Fibroblast of villous mesenchyme (primary cell): ENCODE results near the gene OPRM1. TPM values are rescaled to one million over a fixed set of nuclear protein-coding genes. Genes with fewer than 3 reads are reported as not detected.

ENCODE experiments used
- DNase-seq: peaks from one replicate; pipeline ENCODE4 v3.0.0-alpha.2; 2010; ENCODE audit warnings: low read depth
- H3K4me3 ChIP-seq: 2 replicates; pipeline ENCODE4 v1.5.1; 2011; ENCODE audit warnings: low read depth, mild to moderate bottlenecking, low read length
- CTCF ChIP-seq: IDR thresholded peaks from 2 replicates; pipeline ENCODE4 v1.5.1; 2012; ENCODE audit warnings: low read depth, mild to moderate bottlenecking, low read length; ENCODE audit not compliant: insufficient read depth
- total RNA-seq: library from RNA; depleted of rRNA; stranded (reverse); fragments of >200 nt; gene quantifications from 2 replicates; pipeline ENCODE4 v1.2.3, GENCODE V29; 2012

OPRM1 gene
- total RNA-seq, 1 donor: not detected

- TF ChIP-seq CTCF: no peak
- H3K4me3 ChIP-seq: no peak overlapping the region
- DNase-seq: no peak
Observed at GRCh38 chr6:154159126-154159525, 120.1 kb downstream of the OPRM1 start.

- TF ChIP-seq CTCF: no peak
- H3K4me3 ChIP-seq: no peak overlapping the region
- no peak for DNase-seq
Observed at GRCh38 chr6:154161689-154162088, 122.6 kb downstream of the OPRM1 start.

GRCh38 chr6:154164397-154164796, 125.4 kb downstream of the OPRM1 start:
- no peak for TF ChIP-seq CTCF
- H3K4me3 ChIP-seq: no peak overlapping the region
- peak; percentile 88 for DNase-seq

- TF ChIP-seq CTCF: no peak
- H3K4me3 ChIP-seq: no peak overlapping the region
- DNase-seq: no peak
Observed at GRCh38 chr6:154165478-154165877, 126.4 kb downstream of the OPRM1 start.

- no peak for DNase-seq
- no peak for TF ChIP-seq CTCF
Observed at GRCh38 chr6:154166140-154166539, 127.1 kb downstream of the OPRM1 start.

GRCh38 chr6:154167126-154167525, 128.1 kb downstream of the OPRM1 start:
- no peak for DNase-seq
- no peak overlapping the region for H3K4me3 ChIP-seq
- no peak for TF ChIP-seq CTCF

More at GRCh38 chr6:154166140-154166539, 127.1 kb downstream of the OPRM1 start:
- no peak overlapping the region for H3K4me3 ChIP-seq

GRCh38 chr6:154169193-154169847, 130.3 kb downstream of the OPRM1 start:
- TF ChIP-seq CTCF: no peak
- no peak for DNase-seq
- H3K4me3 ChIP-seq: no peak overlapping the region
